Measurements from ENCODE around the gene MACROD2. TPM values are rescaled to one million over a fixed set of nuclear protein-coding genes. Genes with fewer than 3 reads are reported as not detected.

Gene MACROD2
- total RNA-seq, 3 donors from 2014 or later = 3.2 to 7.6 (median 6.4) TPM

DNA sequence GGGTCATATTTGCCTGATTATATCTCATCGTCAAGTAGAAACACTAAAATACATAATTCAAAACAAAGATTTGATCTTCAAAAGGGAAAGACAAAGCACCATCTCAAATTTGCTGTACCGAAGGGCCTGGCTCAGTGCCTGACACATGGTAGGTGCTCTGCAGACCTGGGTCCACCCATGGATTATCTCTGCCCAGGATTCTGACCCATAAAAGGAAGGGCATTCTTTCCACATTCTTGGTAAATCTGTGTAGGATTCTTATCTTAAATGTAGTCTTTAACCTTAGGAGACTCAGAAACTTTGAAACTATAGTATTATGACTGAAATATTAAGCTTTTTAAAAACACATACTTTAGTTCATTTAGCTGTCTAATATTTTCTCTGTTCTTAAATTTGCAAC lies 616.2 kb downstream of the MACROD2 start:
- H3K4me3 ChIP-seq = no peak overlapping the region
- no peaks in the 10 kb centered on the region for H3K4me1 ChIP-seq (ENCODE audit: low read depth)
- no peaks in the 10 kb centered on the region for H3K9me3 ChIP-seq
- TF ChIP-seq, protein P1, sequence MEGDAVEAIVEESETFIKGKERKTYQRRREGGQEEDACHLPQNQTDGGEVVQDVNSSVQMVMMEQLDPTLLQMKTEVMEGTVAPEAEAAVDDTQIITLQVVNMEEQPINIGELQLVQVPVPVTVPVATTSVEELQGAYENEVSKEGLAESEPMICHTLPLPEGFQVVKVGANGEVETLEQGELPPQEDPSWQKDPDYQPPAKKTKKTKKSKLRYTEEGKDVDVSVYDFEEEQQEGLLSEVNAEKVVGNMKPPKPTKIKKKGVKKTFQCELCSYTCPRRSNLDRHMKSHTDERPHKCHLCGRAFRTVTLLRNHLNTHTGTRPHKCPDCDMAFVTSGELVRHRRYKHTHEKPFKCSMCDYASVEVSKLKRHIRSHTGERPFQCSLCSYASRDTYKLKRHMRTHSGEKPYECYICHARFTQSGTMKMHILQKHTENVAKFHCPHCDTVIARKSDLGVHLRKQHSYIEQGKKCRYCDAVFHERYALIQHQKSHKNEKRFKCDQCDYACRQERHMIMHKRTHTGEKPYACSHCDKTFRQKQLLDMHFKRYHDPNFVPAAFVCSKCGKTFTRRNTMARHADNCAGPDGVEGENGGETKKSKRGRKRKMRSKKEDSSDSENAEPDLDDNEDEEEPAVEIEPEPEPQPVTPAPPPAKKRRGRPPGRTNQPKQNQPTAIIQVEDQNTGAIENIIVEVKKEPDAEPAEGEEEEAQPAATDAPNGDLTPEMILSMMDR (IDR thresholded peaks at IDR 0.05) = no peak
- DNase-seq (no peak), ATAC-seq (no peak)
- no peaks in the 10 kb centered on the region for H3K36me3 ChIP-seq (ENCODE audit: low read depth)
- intact Hi-C loops (cut with DNase I, micrococcal nuclease) = no loop called here

- intact Hi-C loops (cut with DNase I, micrococcal nuclease) = no loop called here
- Histone ChIP-seq H3K36me3 (ENCODE audit: low read depth) (no peaks in the 10 kb centered on the region), H3K4me3 (no peak overlapping the region), H3K4me1 (ENCODE audit: low read depth) (no peaks in the 10 kb centered on the region), H3K9me3 (no peaks in the 10 kb centered on the region)
- TF ChIP-seq, protein P1 (IDR thresholded peaks at IDR 0.05) = no peak
- DNase-seq (no peak), ATAC-seq (no peak)
Observed at GRCh38 chr20:14612391-14612790, 617.1 kb downstream of the MACROD2 start.

DNA sequence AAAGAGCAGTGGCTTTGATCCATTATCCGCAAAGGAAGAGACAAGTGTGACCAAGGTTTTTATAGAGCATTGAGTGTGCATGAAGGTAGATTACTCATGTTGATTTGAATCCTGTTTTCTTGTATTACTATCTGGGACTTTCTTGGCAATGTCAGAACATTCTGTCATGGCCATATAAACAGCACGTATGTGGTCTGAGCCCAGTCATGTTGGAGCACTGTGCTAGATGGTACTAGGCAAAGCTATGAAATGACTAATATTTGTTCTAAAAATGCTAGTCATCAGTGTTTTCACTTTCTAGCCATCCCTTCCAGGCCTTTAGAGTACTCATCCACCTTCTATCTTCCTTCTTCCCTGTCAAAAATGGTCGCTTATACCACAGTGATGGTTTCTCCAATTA lies 620.7 kb downstream of the MACROD2 start:
- DNase-seq = no peak
- TF ChIP-seq, protein P1 (IDR thresholded peaks at IDR 0.05) = no peak

GRCh38 chr20:14617123-14617522 lies 621.8 kb downstream of the MACROD2 start:
- TF ChIP-seq, protein P1 (IDR thresholded peaks at IDR 0.05) = no peak
- H3K4me3 ChIP-seq = no peak overlapping the region
- no peaks in the 10 kb centered on the region for H3K4me1 ChIP-seq (ENCODE audit: low read depth)
- peak; percentile 85 for ATAC-seq
- no peaks in the 10 kb centered on the region for H3K9me3 ChIP-seq
- no peaks in the 10 kb centered on the region for H3K36me3 ChIP-seq (ENCODE audit: low read depth)
- intact Hi-C loops (cut with DNase I, micrococcal nuclease) = no loop called here
- no peak for DNase-seq

More for the DNA sequence above, 620.7 kb downstream of the MACROD2 start:
- intact Hi-C loops (cut with DNase I, micrococcal nuclease) = no loop called here
- H3K4me1 ChIP-seq (ENCODE audit: low read depth) = no peaks in the 10 kb centered on the region
- no peaks in the 10 kb centered on the region for H3K36me3 ChIP-seq (ENCODE audit: low read depth)
- no peak overlapping the region for H3K4me3 ChIP-seq
- H3K9me3 ChIP-seq = no peaks in the 10 kb centered on the region
- ATAC-seq = no peak

DNA sequence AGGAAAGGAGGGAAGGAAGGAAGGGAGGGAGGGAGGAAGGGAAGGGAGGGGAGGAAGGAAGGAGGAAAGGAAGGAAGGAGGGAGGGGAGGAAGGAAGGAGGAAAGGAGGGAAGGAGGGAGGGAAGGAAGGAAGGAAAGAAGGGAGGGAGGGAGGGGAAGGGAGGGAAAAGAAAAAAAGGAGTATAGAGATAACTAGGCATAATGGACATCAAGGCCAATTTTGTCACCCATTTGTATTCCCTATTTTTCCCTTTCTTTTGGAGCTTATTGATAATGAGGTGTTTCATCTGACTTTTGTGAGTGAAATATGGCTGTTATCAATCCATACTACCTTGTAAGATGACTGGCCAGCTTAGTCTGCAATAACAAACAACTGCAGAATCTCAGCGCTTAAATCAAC lies 624.1 kb downstream of the MACROD2 start:
- Histone ChIP-seq H3K9me3 (no peaks in the 10 kb centered on the region), H3K36me3 (ENCODE audit: low read depth) (no peaks in the 10 kb centered on the region), H3K4me3 (no peak overlapping the region), H3K4me1 (ENCODE audit: low read depth) (no peaks in the 10 kb centered on the region)
- DNase-seq = no peak
- intact Hi-C loops (cut with DNase I, micrococcal nuclease) = no loop called here
- no peak for ATAC-seq
- TF ChIP-seq, protein P1 (IDR thresholded peaks at IDR 0.05) = no peak

DNA sequence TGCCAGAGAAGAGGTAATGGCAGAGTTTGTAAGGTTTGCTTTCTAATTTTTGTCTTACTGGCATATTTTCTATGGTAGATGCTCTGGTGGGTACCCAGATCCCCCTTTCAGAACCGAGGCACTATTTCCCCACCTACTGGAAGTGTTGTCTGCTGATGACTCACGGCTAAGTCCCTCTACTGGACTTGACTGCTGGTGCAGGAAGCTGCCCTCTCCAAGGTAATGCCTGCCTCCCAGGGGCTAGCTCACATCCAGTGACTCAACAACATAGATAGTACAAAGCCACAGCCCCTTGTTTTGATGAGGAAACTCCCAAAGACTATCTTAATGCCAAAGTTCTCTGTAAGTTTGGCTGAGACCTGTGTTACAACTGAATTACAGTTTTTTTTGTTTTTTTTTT lies 627.5 kb downstream of the MACROD2 start:
- no peaks in the 10 kb centered on the region for H3K36me3 ChIP-seq (ENCODE audit: low read depth)
- TF ChIP-seq, protein P1 (IDR thresholded peaks at IDR 0.05) = no peak
- H3K4me3 ChIP-seq = no peak overlapping the region
- H3K9me3 ChIP-seq = no peaks in the 10 kb centered on the region
- intact Hi-C loops (cut with DNase I, micrococcal nuclease) = no loop called here
- peak; percentile 64 for ATAC-seq
- DNase-seq = no peak
- no peaks in the 10 kb centered on the region for H3K4me1 ChIP-seq (ENCODE audit: low read depth)
